IMR-90 (cell line): Measurements from ENCODE around the gene PTPN5. TPM values are rescaled to one million over a fixed set of nuclear protein-coding genes. Genes with fewer than 3 reads are reported as not detected.

Source experiments
- ATAC-seq: fragments of 200-7000 bp; cut with Tn5 transposase; 2 replicates; pipeline ENCODE4 v1.9.1; 2020; ENCODE audit warnings: low read depth, mild to moderate bottlenecking, moderate library complexity
- BruUV-seq: library from RNA; stranded (reverse); fragments of 400-500 nt; replicated peaks from 2 replicates; lab custom pipeline; 2021; lab: Mats Ljungman, UMichigan
- CTCF ChIA-PET: fragments of 300-600 bp; formaldehyde crosslinking; extraction: SDS; loops from one replicate; lab custom pipeline; 2021; ENCODE audit warnings: antibody characterized with exemption; lab: Yijun Ruan, JAX
- POLR2A ChIA-PET: fragments of 300-600 bp; sonication (Branson Sonifier 250); formaldehyde crosslinking; loops from one replicate; lab custom pipeline; 2022; ENCODE audit warnings: antibody characterized with exemption; ENCODE audit not compliant: unreplicated experiment; lab: Charles Lee
- DNase-seq: peaks from one replicate; pipeline ENCODE4 v3.0.0; 2013
- H2AFZ ChIP-seq: replicated peaks from 2 replicates; pipeline ENCODE3; 2013; ENCODE audit warnings: low read length, mild to moderate bottlenecking; ENCODE audit not compliant: poor library complexity
- H2AK5ac ChIP-seq: 2 replicates; pipeline ENCODE4 v1.6.1; 2013; ENCODE audit warnings: low read depth, low read length, inconsistent platforms
- H2AK9ac ChIP-seq: replicated peaks from 2 replicates; pipeline ENCODE3; 2013; ENCODE audit warnings: mild to moderate bottlenecking, low read depth, low read length, moderate library complexity; ENCODE audit not compliant: poor library complexity
- H2BK120ac ChIP-seq: 2 replicates; pipeline ENCODE4 v1.6.1; 2013; ENCODE audit warnings: low read depth, low read length, inconsistent platforms
- H2BK15ac ChIP-seq: 3 replicates; pipeline ENCODE4 v1.6.1; 2013; ENCODE audit warnings: low read depth, low read length, inconsistent platforms
- H2BK20ac ChIP-seq: 2 replicates; pipeline ENCODE4 v1.6.1; 2013; ENCODE audit warnings: low read depth, mild to moderate bottlenecking, inconsistent platforms, low read length, moderate library complexity
- H2BK5ac ChIP-seq: 2 replicates; pipeline ENCODE4 v1.6.1; 2013; ENCODE audit warnings: mild to moderate bottlenecking, low read depth, low read length, inconsistent platforms; ENCODE audit not compliant: poor library complexity, severe bottlenecking
- H3K14ac ChIP-seq: replicated peaks from 2 replicates; pipeline ENCODE4 v1.6.1; 2013; ENCODE audit warnings: low read depth, low read length, inconsistent platforms
- H3K18ac ChIP-seq: 2 replicates; pipeline ENCODE4 v1.6.1; 2013; ENCODE audit warnings: low read depth, low read length, control low read depth
- H3K23ac ChIP-seq: 2 replicates; pipeline ENCODE4 v1.6.1; 2013; ENCODE audit warnings: low read depth, low read length, inconsistent platforms
- H3K27ac ChIP-seq: 2 replicates; pipeline ENCODE4 v1.5.1; 2013; ENCODE audit warnings: mild to moderate bottlenecking, control low read depth, low read length; ENCODE audit not compliant: insufficient read depth
- H3K27me3 ChIP-seq: 2 replicates; pipeline ENCODE4 v1.6.1; 2013; ENCODE audit warnings: low read length; ENCODE audit not compliant: control insufficient read depth, insufficient read depth
- H3K36me3 ChIP-seq: 2 replicates; pipeline ENCODE4 v1.6.1; 2013; ENCODE audit warnings: low read length, mixed read lengths; ENCODE audit not compliant: control insufficient read depth, insufficient read depth
- H3K4ac ChIP-seq: 2 replicates; pipeline ENCODE4 v1.6.1; 2013; ENCODE audit warnings: low read depth, low read length, inconsistent platforms
- H3K4me1 ChIP-seq: 2 replicates; pipeline ENCODE4 v1.6.1; 2013; ENCODE audit warnings: low read length, mixed read lengths; ENCODE audit not compliant: control insufficient read depth, insufficient read depth
- H3K4me2 ChIP-seq: 2 replicates; pipeline ENCODE4 v1.6.1; 2013; ENCODE audit warnings: low read depth, mild to moderate bottlenecking, control low read depth, low read length, moderate library complexity
- H3K4me3 ChIP-seq: 2 replicates; pipeline ENCODE4 v1.5.1; 2013; ENCODE audit warnings: low read depth, mild to moderate bottlenecking, control low read depth, low read length, moderate library complexity; ENCODE audit not compliant: insufficient read depth
- H3K56ac ChIP-seq: 2 replicates; pipeline ENCODE4 v1.6.1; 2013; ENCODE audit warnings: low read length, inconsistent platforms; ENCODE audit not compliant: insufficient read depth; ENCODE audit errors: extremely low read depth
- H3K79me1 ChIP-seq, 2 experiments: 2 replicates each; pipeline ENCODE4 v1.6.1; 2013; ENCODE audit warnings: low read length in 2 of 2, inconsistent platforms in 1 of 2, low read depth in 1 of 2
- H3K9ac ChIP-seq: 2 replicates; pipeline ENCODE4 v1.6.1; 2013; ENCODE audit warnings: low read depth, low read length, control low read depth
- H3K9me1 ChIP-seq: 2 replicates; pipeline ENCODE4 v1.6.1; 2013; ENCODE audit warnings: low read length, inconsistent platforms; ENCODE audit not compliant: insufficient read depth
- H3K9me3 ChIP-seq: 2 replicates; pipeline ENCODE4 v1.6.1; 2013; ENCODE audit warnings: low read length; ENCODE audit not compliant: control insufficient read depth, insufficient read depth
- H4K20me1 ChIP-seq: 2 replicates; pipeline ENCODE4 v1.6.1; 2013; ENCODE audit warnings: low read length, inconsistent platforms; ENCODE audit not compliant: insufficient read depth
- H4K5ac ChIP-seq: 2 replicates; pipeline ENCODE4 v1.6.1; 2013; ENCODE audit warnings: mild to moderate bottlenecking, low read depth, low read length, control low read depth
- H4K8ac ChIP-seq, 2 experiments: 2 replicates each; pipeline ENCODE4 v1.6.1; 2013; ENCODE audit warnings: low read depth in 2 of 2, low read length in 2 of 2, control low read depth in 1 of 2, inconsistent platforms in 1 of 2
- H4K91ac ChIP-seq: 2 replicates; pipeline ENCODE4 v1.6.1; 2013; ENCODE audit warnings: low read depth, low read length, inconsistent platforms; ENCODE audit not compliant: insufficient read depth
- CEBPB ChIP-seq: IDR thresholded peaks from 2 replicates; pipeline ENCODE4 v1.6.1; 2012; ENCODE audit warnings: low read depth, low read length, improper control_type of control experiment
- CHD1 ChIP-seq: IDR thresholded peaks from 2 replicates; pipeline ENCODE4 v1.6.1; 2012; ENCODE audit warnings: low read depth, low read length, improper control_type of control experiment
- CTCF ChIP-seq: conservative IDR thresholded peaks from 2 replicates; pipeline ENCODE4 v1.5.1; 2012; ENCODE audit warnings: mild to moderate bottlenecking, low read depth, low read length, improper control_type of control experiment
- ELK1 ChIP-seq: fragments of 150-350 bp; IDR thresholded peaks from 2 replicates; pipeline ENCODE4 v1.6.1; 2016; ENCODE audit warnings: low read depth, mild to moderate bottlenecking, low read length, moderate library complexity, borderline replicate concordance
- FOS ChIP-seq: fragments of 150-350 bp; IDR thresholded peaks from 2 replicates; pipeline ENCODE4 v1.6.1; 2016; ENCODE audit warnings: low read depth, low read length
- MAFK ChIP-seq: IDR thresholded peaks from 2 replicates; pipeline ENCODE4 v1.6.1; 2012; ENCODE audit warnings: low read depth, low read length, improper control_type of control experiment
- MAZ ChIP-seq: IDR thresholded peaks from 2 replicates; pipeline ENCODE4 v1.6.1; 2012; ENCODE audit warnings: low read depth, mild to moderate bottlenecking, low read length, improper control_type of control experiment, moderate library complexity, borderline replicate concordance
- MXI1 ChIP-seq: IDR thresholded peaks from 2 replicates; pipeline ENCODE4 v1.6.1; 2012; ENCODE audit warnings: low read depth, mild to moderate bottlenecking, low read length, moderate library complexity, borderline replicate concordance
- POLR2A ChIP-seq: IDR thresholded peaks from 2 replicates; pipeline ENCODE4 v1.6.1; 2012; ENCODE audit warnings: mild to moderate bottlenecking, low read depth, low read length
- RAD21 ChIP-seq: IDR thresholded peaks from 2 replicates; pipeline ENCODE4 v1.6.1; 2012; ENCODE audit warnings: low read length, improper control_type of control experiment
- RFX5 ChIP-seq: IDR thresholded peaks from 2 replicates; pipeline ENCODE4 v1.8.0; 2012; ENCODE audit warnings: low read depth, mild to moderate bottlenecking, low read length, moderate library complexity
- SMC3 ChIP-seq: fragments of 150-350 bp; IDR thresholded peaks from 2 replicates; pipeline ENCODE4 v1.6.1; 2016; ENCODE audit warnings: low read depth, mild to moderate bottlenecking, antibody characterized with exemption, low read length, moderate library complexity
- WGBS, 2 experiments: methylation state at CpG; one replicate each; pipeline versions ENCODE4 v1.1.5 to v1.1.7; 2013; ENCODE audit warnings: missing lambda C conversion rate in 2 of 2; ENCODE audit not compliant: insufficient read length in 1 of 2; ENCODE audit errors: extremely low coverage in 2 of 2; 5-methylcytosine and 5-hydroxymethylcytosine counted together
- dilution Hi-C: fragments of 300-500 bp; cut with HindIII; formaldehyde crosslinking; loops from one replicate; pipeline ENCODE4 v1.14.3; 2018; ENCODE audit warnings: low sequenced_read_pairs; ENCODE audit not compliant: unreplicated experiment
- in situ Hi-C: fragments of 300-500 bp; cut with MboI; formaldehyde crosslinking; loops from 3 replicates; pipeline ENCODE4 v1.14.3; 2019; ENCODE audit warnings: low sequenced_read_pairs, inconsistent platforms, mixed read lengths
- intact Hi-C: fragments of 100-400 bp; cut with micrococcal nuclease; formaldehyde crosslinking; loops from 2 replicates; pipeline ENCODE4 v1.10.0; 2022
- polyA plus RNA-seq, 3 experiments: library from polyadenylated mRNA; depleted of rRNA; stranded (reverse); fragments of >200 nt; gene quantifications; 2 replicates each; pipeline ENCODE4 v1.2.3, GENCODE V29; 2012; ENCODE audit warnings: low replicate concordance in 1 of 3
- total RNA-seq: library from RNA; depleted of rRNA; stranded (reverse); fragments of >200 nt; gene quantifications from 2 replicates; pipeline ENCODE4 v1.2.3, GENCODE V29; 2012

PTPN5 gene
- total and polyA plus RNA-seq, 2 of the 4 experiments (the other 2 are of a cell fraction), result not detected

DNA sequence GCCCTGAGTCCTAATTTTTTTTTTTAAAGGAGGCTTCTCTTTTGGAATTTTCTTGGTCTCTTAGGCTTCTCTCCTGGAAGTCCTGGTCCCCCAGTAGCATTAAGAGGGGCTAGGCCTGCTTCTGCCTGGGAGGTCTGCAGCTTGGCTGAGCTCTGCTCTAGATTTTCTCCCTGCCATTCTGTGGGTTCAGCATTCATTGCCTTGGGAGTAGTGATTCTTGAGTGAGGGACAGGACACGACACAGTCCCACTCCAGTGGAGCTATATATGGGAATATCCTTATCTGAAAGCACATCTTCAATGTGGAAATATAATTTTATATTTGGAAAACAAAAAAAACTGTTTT is 69.3 kb downstream of the PTPN5 start:
- H2BK5ac ChIP-seq, result no peak overlapping the region
- no peak overlapping the region for H4K8ac ChIP-seq
- H4K91ac ChIP-seq, result no peak overlapping the region
- H3K9me3 ChIP-seq, result no peaks in the 10 kb centered on the region
- H2BK20ac ChIP-seq, result no peak overlapping the region
- ChIA-PET CTCF (interaction anchor here (0.6 to 1.4 kb wide), 14 partner anchors 9 to 835 kb away, joined by 3 to 8 read pairs (median 4); no protein-coding TSS in a partner anchor), POLR2A (no interaction called here)
- no peak overlapping the region for H3K4me2 ChIP-seq
- H4K20me1 ChIP-seq, result no peaks in the 10 kb centered on the region
- H3K56ac ChIP-seq, result no peak overlapping the region
- no peak overlapping the region for H3K18ac ChIP-seq
- no peaks in the 10 kb centered on the region for H3K4me1 ChIP-seq
- ATAC-seq, result no peak
- BruUV-seq, result no TSS peak
- dilution Hi-C loops (no loop called here), in situ Hi-C loops (no loop called here), intact Hi-C loops (no loop called here)
- H3K4me3 ChIP-seq, result no peak overlapping the region
- H3K9me1 ChIP-seq, result no peaks in the 10 kb centered on the region
- no peak overlapping the region for H3K9ac ChIP-seq
- H3K36me3 ChIP-seq, result no peaks in the 10 kb centered on the region
- no peak overlapping the region for H4K5ac ChIP-seq
- no peaks in the 10 kb centered on the region for H3K79me1 ChIP-seq
- H3K27ac ChIP-seq, result no peak overlapping the region
- WGBS, 2 experiments, result no CpG with 5 or more reads among the region's 1 CpG
- TF ChIP-seq CEBPB (no peak), CTCF (no peak), RFX5 (no peak), POLR2A (no peak), FOS (no peak), ELK1 (no peak), SMC3 (no peak), MAFK (no peak), MAZ (no peak), CHD1 (no peak), RAD21 (no peak), MXI1 (no peak)
- H2BK15ac ChIP-seq, result no peak overlapping the region
- DNase-seq, result no peak
- H2AK9ac ChIP-seq, result no peak overlapping the region
- no peak overlapping the region for H2AFZ ChIP-seq
- H3K4ac ChIP-seq, result no peak overlapping the region
- H3K27me3 ChIP-seq, result peaks cover 11% of the 10 kb centered on the region; the same call in 1 of the 2 replicates
- no peak overlapping the region for H3K23ac ChIP-seq
- H3K14ac ChIP-seq, result no peak overlapping the region
- H2BK120ac ChIP-seq, result no peak overlapping the region
- no peak overlapping the region for H2AK5ac ChIP-seq
